Measurements from ENCODE around the gene CEP295NL. TPM values are rescaled to one million over a fixed set of nuclear protein-coding genes. Genes with fewer than 3 reads are reported as not detected.

The CEP295NL gene
- total RNA-seq, 6 experiments from 2014 or later = 0.85 to 2.7 (median 1.6) TPM

GRCh38 chr17:78901806-78902205 is 1.2 kb downstream of the CEP295NL start:
- H3K9me3 Mint-ChIP-seq = no peaks in the 10 kb centered on the region
- TF ChIP-seq CTCF (IDR thresholded peaks at IDR 0.05) = no peak
- peaks cover 3% of the 10 kb centered on the region; the same call in 1 of the 2 replicates for H3K27me3 Mint-ChIP-seq (ENCODE audit: insufficient read depth)
- H3K36me3 Mint-ChIP-seq (ENCODE audit: low read depth) = peaks cover 14% of the 10 kb centered on the region; the same call in 1 of the 2 replicates
- H3K27ac Mint-ChIP-seq = no peak overlapping the region
- no peak for DNase-seq
- peaks cover 40% of the 10 kb centered on the region for H3K4me1 Mint-ChIP-seq (ENCODE audit: low read depth)
- H3K4me3 Mint-ChIP-seq = no peak overlapping the region

- Mint-ChIP-seq H3K4me3 (no peak overlapping the region), H3K27ac (no peak overlapping the region), H3K36me3 (ENCODE audit: low read depth) (peaks cover 14% of the 10 kb centered on the region; the same call in 1 of the 2 replicates), H3K9me3 (no peaks in the 10 kb centered on the region), H3K27me3 (ENCODE audit: insufficient read depth) (peaks cover 3% of the 10 kb centered on the region; the same call in 1 of the 2 replicates), H3K4me1 (ENCODE audit: low read depth) (peaks cover 40% of the 10 kb centered on the region)
- no peak for DNase-seq
- no peak for TF ChIP-seq CTCF (IDR thresholded peaks at IDR 0.05)
Measured at GRCh38 chr17:78900816-78901215, 2.2 kb downstream of the CEP295NL start.

- H3K27ac Mint-ChIP-seq = no peak overlapping the region
- no peak for DNase-seq
- no peaks in the 10 kb centered on the region for H3K9me3 Mint-ChIP-seq
- peaks cover 34% of the 10 kb centered on the region; the same call in 1 of the 2 replicates for H3K4me1 Mint-ChIP-seq (ENCODE audit: low read depth)
- no peak for TF ChIP-seq CTCF (IDR thresholded peaks at IDR 0.05)
- H3K27me3 Mint-ChIP-seq (ENCODE audit: insufficient read depth) = peaks cover 3% of the 10 kb centered on the region; the same call in 1 of the 2 replicates
- H3K36me3 Mint-ChIP-seq (ENCODE audit: low read depth) = peaks cover 14% of the 10 kb centered on the region; the same call in 1 of the 2 replicates
- no peak overlapping the region for H3K4me3 Mint-ChIP-seq
Measured at GRCh38 chr17:78899361-78900260, 3.4 kb downstream of the CEP295NL start.

- H3K36me3 Mint-ChIP-seq (ENCODE audit: low read depth) = peaks cover 14% of the 10 kb centered on the region; the same call in 1 of the 2 replicates
- no peaks in the 10 kb centered on the region for H3K9me3 Mint-ChIP-seq
- TF ChIP-seq CTCF (IDR thresholded peaks at IDR 0.05) = no peak
- peaks cover 27% of the 10 kb centered on the region; the same call in 1 of the 2 replicates for H3K4me1 Mint-ChIP-seq (ENCODE audit: low read depth)
- no peak for DNase-seq
- H3K27me3 Mint-ChIP-seq (ENCODE audit: insufficient read depth) = peaks cover 3% of the 10 kb centered on the region; the same call in 1 of the 2 replicates
- H3K27ac Mint-ChIP-seq = no peak overlapping the region
- no peak overlapping the region for H3K4me3 Mint-ChIP-seq
Measured at GRCh38 chr17:78898947-78899346, 4.1 kb downstream of the CEP295NL start.

- peaks cover 19% of the 10 kb centered on the region; the same call in 1 of the 2 replicates for H3K36me3 Mint-ChIP-seq (ENCODE audit: low read depth)
- no peak for DNase-seq
- no peaks in the 10 kb centered on the region for H3K9me3 Mint-ChIP-seq
- H3K27me3 Mint-ChIP-seq (ENCODE audit: insufficient read depth) = peaks cover 3% of the 10 kb centered on the region; the same call in 1 of the 2 replicates
- H3K4me1 Mint-ChIP-seq (ENCODE audit: low read depth) = peaks cover 23% of the 10 kb centered on the region; the same call in 1 of the 2 replicates
- peak overlapping the region; percentile 7; the same call in 1 of the 2 replicates for H3K27ac Mint-ChIP-seq
- H3K4me3 Mint-ChIP-seq = no peak overlapping the region
- no peak for TF ChIP-seq CTCF (IDR thresholded peaks at IDR 0.05)
Measured at GRCh38 chr17:78898075-78898836, 4.7 kb downstream of the CEP295NL start.

Data from HFFc6 (cell line).